A549 (cell line): ENCODE data around the gene NANS. TPM values are rescaled to one million over a fixed set of nuclear protein-coding genes. Genes with fewer than 3 reads are reported as not detected.

ENCODE experiments used
- ATAC-seq, 2 experiments: fragments of 200-7000 bp in 1 of 2; fragments of >200 bp in 1 of 2; cut with Nextera tagmentation in 1 of 2; cut with Tn5 transposase in 1 of 2; 3 replicates each; pipeline versions ENCODE4 v1.8.0 to v1.9.1; 2018 to 2020; ENCODE audit warnings: mild to moderate bottlenecking in 1 of 2, moderate library complexity in 1 of 2
- CTCF ChIA-PET: fragments of 300-600 bp; sonication (Branson Sonifier 250); formaldehyde crosslinking; extraction: SDS; loops from one replicate; lab custom pipeline; 2021; ENCODE audit warnings: antibody characterized with exemption, inconsistent platforms; lab: Yijun Ruan, JAX
- POLR2A ChIA-PET: fragments of 350-600 bp; formaldehyde crosslinking; extraction: SDS; loops from one replicate; lab custom pipeline; 2021; ENCODE audit warnings: antibody characterized with exemption, inconsistent platforms; lab: Yijun Ruan, JAX
- DNase-seq, 2 experiments: peaks; one replicate each; pipeline versions ENCODE4 v3.0.0 to v3.0.0-alpha.2; 2011 to 2016; ENCODE audit warnings: low read depth in 1 of 2, low spot score in 1 of 2
- FAIRE-seq: peaks from 2 replicates; lab custom pipeline; 2011; peaks lifted over from hg19 to GRCh38; lab: Jason Lieb, UNC
- H3K27ac ChIP-seq, 2 experiments: fragments of >200 bp; sonication (Bioruptor Twin); formaldehyde crosslinking; 3 replicates each; pipeline ENCODE4 v1.5.1; 2016 to 2017
- H3K4me1 ChIP-seq: fragments of >200 bp; sonication (Bioruptor Twin); formaldehyde crosslinking; 3 replicates; pipeline ENCODE4 v1.6.1; 2016
- H3K4me2 ChIP-seq: fragments of >200 bp; sonication (Bioruptor Twin); formaldehyde crosslinking; 3 replicates; pipeline ENCODE4 v1.6.1; 2016
- H3K4me3 ChIP-seq: fragments of >200 bp; sonication (Bioruptor Twin); formaldehyde crosslinking; 3 replicates; pipeline ENCODE4 v1.5.1; 2016
- H3K9me3 ChIP-seq: fragments of >200 bp; sonication (Bioruptor Twin); formaldehyde crosslinking; 3 replicates; pipeline ENCODE4 v1.6.1; 2016
- ATOH8 ChIP-seq: fragments of 250-450 bp; sonication (Bioruptor Pico); IDR thresholded peaks from 2 replicates; pipeline ENCODE4 v1.5.0; 2020; ENCODE audit warnings: low read depth, mild to moderate bottlenecking, moderate library complexity
- E2F6 ChIP-seq: IDR thresholded peaks from 2 replicates; pipeline ENCODE4 v1.6.1; 2012; ENCODE audit warnings: low read depth, borderline replicate concordance
- EHMT2 ChIP-seq: fragments of 200-600 bp; sonication (generic); IDR thresholded peaks from 2 replicates; pipeline ENCODE4 v1.6.1; 2016; ENCODE audit warnings: antibody characterized with exemption, low read depth, mild to moderate bottlenecking, moderate library complexity
- EP300 ChIP-seq, 2 experiments: fragments of >200 bp; sonication (Bioruptor Twin); formaldehyde crosslinking; IDR thresholded peaks; 2 replicates in 1 of 2; 3 replicates in 1 of 2; pipeline ENCODE4 v1.6.1; 2016 to 2017
- FOSB ChIP-seq: fragments of 250-450 bp; sonication (Bioruptor Pico); IDR thresholded peaks from 2 replicates; pipeline ENCODE4 v1.5.0; 2020; ENCODE audit warnings: mild to moderate bottlenecking, moderate library complexity
- FOXS1 ChIP-seq: fragments of 250-450 bp; sonication (Bioruptor Pico); IDR thresholded peaks from 2 replicates; pipeline ENCODE4 v1.5.0; 2020; ENCODE audit warnings: mild to moderate bottlenecking, moderate library complexity
- HEYL ChIP-seq: fragments of 250-450 bp; sonication (Bioruptor Pico); IDR thresholded peaks from 2 replicates; pipeline ENCODE4 v1.8.0; 2021; ENCODE audit warnings: mild to moderate bottlenecking, moderate library complexity
- JUNB ChIP-seq: fragments of >200 bp; sonication (Bioruptor Twin); formaldehyde crosslinking; IDR thresholded peaks from 2 replicates; pipeline ENCODE4 v1.6.1; 2016
- KDM1A ChIP-seq: fragments of 200-600 bp; sonication (generic); IDR thresholded peaks from 2 replicates; pipeline ENCODE4 v1.6.1; 2016; ENCODE audit warnings: low read depth, mild to moderate bottlenecking
- KDM5A ChIP-seq: fragments of 200-600 bp; sonication (generic); IDR thresholded peaks from 2 replicates; pipeline ENCODE4 v1.6.1; 2016; ENCODE audit warnings: antibody characterized with exemption, mild to moderate bottlenecking
- MAFK ChIP-seq: fragments of 450-650 bp; IDR thresholded peaks from 2 replicates; pipeline ENCODE4 v1.6.1; 2014; ENCODE audit not compliant: partially characterized antibody
- MAX ChIP-seq: IDR thresholded peaks from 2 replicates; pipeline ENCODE4 v1.6.1; 2012
- MAZ ChIP-seq: fragments of 150-350 bp; IDR thresholded peaks from 2 replicates; pipeline ENCODE4 v1.6.1; 2014; ENCODE audit warnings: antibody characterized with exemption, low read depth, low read length, borderline replicate concordance
- NFE2L2 ChIP-seq: fragments of 150-350 bp; conservative IDR thresholded peaks from 2 replicates; pipeline ENCODE4 v1.6.1; 2014; ENCODE audit warnings: low read length
- NPAS2 ChIP-seq: fragments of 250-450 bp; sonication (Bioruptor Pico); IDR thresholded peaks from 2 replicates; pipeline ENCODE4 v1.8.0; 2022; ENCODE audit warnings: mild to moderate bottlenecking, moderate library complexity, borderline replicate concordance
- NR3C1 ChIP-seq: fragments of >200 bp; sonication (Bioruptor Twin); formaldehyde crosslinking; IDR thresholded peaks from 3 replicates; pipeline ENCODE4 v1.6.1; 2017
- RFX5 ChIP-seq: fragments of 450-650 bp; IDR thresholded peaks from 2 replicates; pipeline ENCODE4 v1.7.1; 2014; ENCODE audit warnings: antibody characterized with exemption, mild to moderate bottlenecking, moderate library complexity
- SMC3 ChIP-seq: fragments of >200 bp; sonication (Bioruptor Twin); formaldehyde crosslinking; IDR thresholded peaks from 3 replicates; pipeline ENCODE4 v1.6.1; 2018; ENCODE audit warnings: inconsistent platforms
- SREBF2 ChIP-seq: fragments of 450-650 bp; IDR thresholded peaks from 2 replicates; pipeline ENCODE4 v1.6.1; 2014; ENCODE audit warnings: mild to moderate bottlenecking, moderate library complexity
- ZFP36 ChIP-seq: fragments of 450-650 bp; IDR thresholded peaks from 2 replicates; pipeline ENCODE4 v1.6.1; 2014; ENCODE audit warnings: borderline replicate concordance; ENCODE audit not compliant: partially characterized antibody
- ZNF302 ChIP-seq: fragments of 250-450 bp; sonication (Bioruptor Pico); IDR thresholded peaks from 2 replicates; pipeline ENCODE4 v1.9.0; 2021; ENCODE audit warnings: inconsistent platforms, mild to moderate bottlenecking, moderate library complexity
- WGBS: methylation state at CpG from one replicate; pipeline ENCODE4 v1.1.6; 2017; ENCODE audit errors: missing lambda C conversion rate; 5-methylcytosine and 5-hydroxymethylcytosine counted together
- polyA plus RNA-seq, 4 experiments: library from polyadenylated mRNA; depleted of rRNA in 3 of 4; stranded (reverse); fragments of >200 nt; fragmentation: RNase III in 1 of 4; extraction: RNeasy Plus Mini Kit Qiagen cat#74134 plus additional on column Dnase treatment in 1 of 4; gene quantifications; 2 replicates in 3 of 4; 3 replicates in 1 of 4; pipeline ENCODE4 v1.2.3, GENCODE V29; 2011 to 2017
- TF ChIP-seq, protein P1 (sequence below): fragments of 250-450 bp; sonication (Bioruptor Pico); IDR thresholded peaks from 2 replicates; pipeline ENCODE4 v1.5.0; 2021; ENCODE audit warnings: mild to moderate bottlenecking, moderate library complexity, borderline replicate concordance
- TF ChIP-seq, protein P2 (sequence below): fragments of 150-350 bp; IDR thresholded peaks from 2 replicates; pipeline ENCODE4 v1.6.1; 2014; ENCODE audit warnings: low read depth, mild to moderate bottlenecking, low read length

NANS gene
- polyA plus RNA-seq, 2 of the 4 experiments (the other 2 are of a cell fraction) = 56.8 to 70.2 TPM

DNA sequence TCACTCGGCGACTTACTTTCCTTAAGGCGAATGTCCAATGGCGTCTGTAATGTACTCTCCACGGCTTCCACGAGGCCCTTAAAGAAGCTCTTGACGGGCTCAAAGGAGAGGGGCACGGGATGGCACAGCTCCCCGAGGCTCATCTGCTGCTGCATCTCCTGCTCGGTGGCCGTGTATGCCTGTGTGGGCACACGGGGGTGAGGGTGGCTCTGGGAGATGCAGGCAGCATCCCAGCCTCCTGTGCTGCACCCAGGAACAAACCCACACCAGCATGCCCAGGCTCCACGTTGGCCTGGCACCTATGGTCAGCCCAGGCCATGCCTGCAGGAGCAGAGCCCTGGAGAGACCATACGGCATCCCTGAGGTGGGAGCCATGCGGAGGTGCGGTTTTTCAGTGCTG is 38.3 kb downstream of the NANS start:
- Histone ChIP-seq H3K27ac (no peak overlapping the region), H3K9me3 (no peaks in the 10 kb centered on the region), H3K4me2 (no peak overlapping the region), H3K4me1 (no peaks in the 10 kb centered on the region), H3K4me3 (no peak overlapping the region)
- ChIA-PET POLR2A (no interaction called here), CTCF (interaction anchor here (1.4 to 2.7 kb wide), 4 partner anchors 9 to 30 kb away, joined by 3 to 8 read pairs (median 6); no protein-coding TSS in a partner anchor)
- no peak for DNase-seq
- ATAC-seq = no peak; a peak in 1 of 6 replicates
- no peak for TF ChIP-seq MAX
- TF ChIP-seq, protein P1, sequence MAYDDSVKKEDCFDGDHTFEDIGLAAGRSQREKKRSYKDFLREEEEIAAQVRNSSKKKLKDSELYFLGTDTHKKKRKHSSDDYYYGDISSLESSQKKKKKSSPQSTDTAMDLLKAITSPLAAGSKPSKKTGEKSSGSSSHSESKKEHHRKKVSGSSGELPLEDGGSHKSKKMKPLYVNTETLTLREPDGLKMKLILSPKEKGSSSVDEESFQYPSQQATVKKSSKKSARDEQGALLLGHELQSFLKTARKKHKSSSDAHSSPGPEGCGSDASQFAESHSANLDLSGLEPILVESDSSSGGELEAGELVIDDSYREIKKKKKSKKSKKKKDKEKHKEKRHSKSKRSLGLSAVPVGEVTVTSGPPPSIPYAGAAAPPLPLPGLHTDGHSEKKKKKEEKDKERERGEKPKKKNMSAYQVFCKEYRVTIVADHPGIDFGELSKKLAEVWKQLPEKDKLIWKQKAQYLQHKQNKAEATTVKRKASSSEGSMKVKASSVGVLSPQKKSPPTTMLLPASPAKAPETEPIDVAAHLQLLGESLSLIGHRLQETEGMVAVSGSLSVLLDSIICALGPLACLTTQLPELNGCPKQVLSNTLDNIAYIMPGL (CRISPR knock-in tag) = no peak
- TF ChIP-seq NFE2L2 = no peak
- TF ChIP-seq NPAS2 (CRISPR knock-in tag) = no peak
- TF ChIP-seq KDM5A = no peak
- TF ChIP-seq EP300 (IDR thresholded peaks at IDR 0.05) = no peak
- no peak for TF ChIP-seq ATOH8 (CRISPR knock-in tag)
- no peak for TF ChIP-seq SREBF2
- no peak for TF ChIP-seq SMC3
- no peak for TF ChIP-seq ZNF302
- TF ChIP-seq MAFK = no peak
- no peak for TF ChIP-seq FOXS1 (CRISPR knock-in tag)
- TF ChIP-seq E2F6 = no peak
- FAIRE-seq = no peak
- 86% methylated on average over 15 of the region's 16 CpGs for WGBS

DNA sequence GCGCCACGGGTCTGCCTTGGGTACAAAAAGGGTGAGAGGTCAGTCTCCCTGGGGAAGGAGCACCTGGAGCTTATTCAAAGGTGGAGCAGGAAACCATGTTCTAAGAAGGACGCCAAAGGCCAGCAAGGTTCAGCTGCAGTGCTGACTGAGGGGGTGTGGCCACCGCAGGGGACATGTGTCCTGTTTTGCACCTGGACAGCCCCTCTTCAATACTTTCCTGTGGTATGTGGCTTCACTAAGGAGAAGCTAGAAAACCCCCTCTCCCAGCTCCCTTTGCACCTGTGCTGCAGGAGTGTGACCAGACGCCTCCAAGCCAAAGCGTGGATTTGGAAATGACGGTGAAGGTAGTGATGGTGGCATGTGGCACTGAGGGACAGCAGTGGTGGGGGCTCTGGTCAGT is 38.9 kb downstream of the NANS start:
- TF ChIP-seq JUNB (no peak), EP300 (IDR thresholded peaks at IDR 0.05) (no peak), ZFP36 (no peak), KDM1A (no peak), NR3C1 (no peak), FOXS1 (CRISPR knock-in tag) (no peak), RFX5 (no peak), EHMT2 (no peak), HEYL (CRISPR knock-in tag) (no peak), MAZ (no peak), FOSB (CRISPR knock-in tag) (no peak)
- TF ChIP-seq, protein P2, sequence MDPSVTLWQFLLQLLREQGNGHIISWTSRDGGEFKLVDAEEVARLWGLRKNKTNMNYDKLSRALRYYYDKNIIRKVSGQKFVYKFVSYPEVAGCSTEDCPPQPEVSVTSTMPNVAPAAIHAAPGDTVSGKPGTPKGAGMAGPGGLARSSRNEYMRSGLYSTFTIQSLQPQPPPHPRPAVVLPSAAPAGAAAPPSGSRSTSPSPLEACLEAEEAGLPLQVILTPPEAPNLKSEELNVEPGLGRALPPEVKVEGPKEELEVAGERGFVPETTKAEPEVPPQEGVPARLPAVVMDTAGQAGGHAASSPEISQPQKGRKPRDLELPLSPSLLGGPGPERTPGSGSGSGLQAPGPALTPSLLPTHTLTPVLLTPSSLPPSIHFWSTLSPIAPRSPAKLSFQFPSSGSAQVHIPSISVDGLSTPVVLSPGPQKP = no peak
- CTCF ChIA-PET = interaction anchor here (1.1 to 2.7 kb wide), 5 partner anchors 9 to 220 kb away, joined by 3 to 8 read pairs (median 4); no protein-coding TSS in a partner anchor
- H3K4me3 ChIP-seq = no peak overlapping the region
- no peak for ATAC-seq
- H3K4me2 ChIP-seq = no peak overlapping the region
- H3K9me3 ChIP-seq = no peaks in the 10 kb centered on the region
- POLR2A ChIA-PET = no interaction called here
- WGBS = 93% methylated on average over 5 of the region's 7 CpGs
- no peak for DNase-seq
- no peak for FAIRE-seq
- H3K27ac ChIP-seq = no peak overlapping the region
- no peaks in the 10 kb centered on the region for H3K4me1 ChIP-seq
